ENCODE results near the gene MARCKSL1.

DNA sequence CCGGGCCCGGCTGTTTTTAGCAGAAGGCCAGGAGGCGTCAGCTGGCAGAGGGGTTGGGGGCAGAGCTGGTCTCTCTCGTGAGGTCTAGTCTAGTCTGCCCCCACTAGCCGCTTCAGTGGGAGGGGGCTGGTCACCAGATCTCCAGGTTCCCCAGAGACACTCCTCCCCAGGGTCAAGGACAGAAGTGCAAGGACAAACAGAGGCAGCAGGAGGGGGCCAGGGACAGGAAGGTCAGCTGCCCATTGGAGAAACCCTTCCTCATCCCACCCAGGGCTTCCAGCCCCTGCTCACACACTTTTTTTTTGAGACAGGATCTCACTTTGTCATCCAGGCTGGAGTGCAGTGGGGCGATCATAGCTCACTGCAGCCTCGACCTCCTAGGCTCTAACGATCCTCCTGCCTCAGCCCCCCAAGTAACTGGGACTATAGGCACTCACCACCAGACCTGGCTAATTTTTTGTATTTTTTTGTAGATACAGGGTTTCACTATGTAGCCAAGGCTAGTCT is 16.3 kb upstream of the MARCKSL1 start:
- TF ChIP-seq, protein P1, sequence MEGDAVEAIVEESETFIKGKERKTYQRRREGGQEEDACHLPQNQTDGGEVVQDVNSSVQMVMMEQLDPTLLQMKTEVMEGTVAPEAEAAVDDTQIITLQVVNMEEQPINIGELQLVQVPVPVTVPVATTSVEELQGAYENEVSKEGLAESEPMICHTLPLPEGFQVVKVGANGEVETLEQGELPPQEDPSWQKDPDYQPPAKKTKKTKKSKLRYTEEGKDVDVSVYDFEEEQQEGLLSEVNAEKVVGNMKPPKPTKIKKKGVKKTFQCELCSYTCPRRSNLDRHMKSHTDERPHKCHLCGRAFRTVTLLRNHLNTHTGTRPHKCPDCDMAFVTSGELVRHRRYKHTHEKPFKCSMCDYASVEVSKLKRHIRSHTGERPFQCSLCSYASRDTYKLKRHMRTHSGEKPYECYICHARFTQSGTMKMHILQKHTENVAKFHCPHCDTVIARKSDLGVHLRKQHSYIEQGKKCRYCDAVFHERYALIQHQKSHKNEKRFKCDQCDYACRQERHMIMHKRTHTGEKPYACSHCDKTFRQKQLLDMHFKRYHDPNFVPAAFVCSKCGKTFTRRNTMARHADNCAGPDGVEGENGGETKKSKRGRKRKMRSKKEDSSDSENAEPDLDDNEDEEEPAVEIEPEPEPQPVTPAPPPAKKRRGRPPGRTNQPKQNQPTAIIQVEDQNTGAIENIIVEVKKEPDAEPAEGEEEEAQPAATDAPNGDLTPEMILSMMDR (IDR thresholded peaks at IDR 0.05): no peak
- no peak for TF ChIP-seq POLR2A (IDR thresholded peaks at IDR 0.05)
